Large intestine (tissue), 3 donors: Measurements from ENCODE around the gene ST3GAL2. TPM values are rescaled to one million over a fixed set of nuclear protein-coding genes. Genes with fewer than 3 reads are reported as not detected.
"Not testable (repeated sequence)": the region's sequence is repeated elsewhere in the genome, so short reads cannot be mapped to it uniquely, and the experiment has no call there.

Source experiments
- DNase-seq, 2 donors: peaks; one replicate each; pipeline versions ENCODE4 v3.0.0 to v3.0.0-alpha.2; 2013
- H3K27ac ChIP-seq: one replicate; pipeline ENCODE4 v1.5.1; 2013; ENCODE audit warnings: low read length
- H3K27me3 ChIP-seq: 2 replicates; pipeline ENCODE4 v1.6.1; 2013; ENCODE audit warnings: low read length; ENCODE audit not compliant: control insufficient read depth, insufficient read depth
- H3K36me3 ChIP-seq: 2 replicates; pipeline ENCODE4 v1.6.1; 2013; ENCODE audit warnings: low read length; ENCODE audit not compliant: control insufficient read depth, insufficient read depth
- H3K4me1 ChIP-seq: one replicate; pipeline ENCODE4 v1.6.1; 2013; ENCODE audit warnings: low read length; ENCODE audit not compliant: control insufficient read depth, insufficient read depth
- H3K4me3 ChIP-seq: one replicate; pipeline ENCODE4 v1.5.1; 2013; ENCODE audit warnings: low read length
- H3K9me3 ChIP-seq: one replicate; pipeline ENCODE4 v1.6.1; 2013; ENCODE audit warnings: mild to moderate bottlenecking, low read depth, low read length, moderate library complexity; ENCODE audit not compliant: control insufficient read depth
- WGBS: methylation state at CpG from one replicate; pipeline ENCODE4 v1.1.5; 2013; ENCODE audit warnings: low lambda C conversion rate; ENCODE audit not compliant: insufficient coverage; 5-methylcytosine and 5-hydroxymethylcytosine counted together
- polyA plus RNA-seq: library from polyadenylated mRNA; unstranded; fragments of 120-200 nt; gene quantifications from one replicate; pipeline ENCODE4 v1.2.1, GENCODE V29; 2013

ST3GAL2 gene
- polyA plus RNA-seq, 1 donor = 19.7 TPM

DNA sequence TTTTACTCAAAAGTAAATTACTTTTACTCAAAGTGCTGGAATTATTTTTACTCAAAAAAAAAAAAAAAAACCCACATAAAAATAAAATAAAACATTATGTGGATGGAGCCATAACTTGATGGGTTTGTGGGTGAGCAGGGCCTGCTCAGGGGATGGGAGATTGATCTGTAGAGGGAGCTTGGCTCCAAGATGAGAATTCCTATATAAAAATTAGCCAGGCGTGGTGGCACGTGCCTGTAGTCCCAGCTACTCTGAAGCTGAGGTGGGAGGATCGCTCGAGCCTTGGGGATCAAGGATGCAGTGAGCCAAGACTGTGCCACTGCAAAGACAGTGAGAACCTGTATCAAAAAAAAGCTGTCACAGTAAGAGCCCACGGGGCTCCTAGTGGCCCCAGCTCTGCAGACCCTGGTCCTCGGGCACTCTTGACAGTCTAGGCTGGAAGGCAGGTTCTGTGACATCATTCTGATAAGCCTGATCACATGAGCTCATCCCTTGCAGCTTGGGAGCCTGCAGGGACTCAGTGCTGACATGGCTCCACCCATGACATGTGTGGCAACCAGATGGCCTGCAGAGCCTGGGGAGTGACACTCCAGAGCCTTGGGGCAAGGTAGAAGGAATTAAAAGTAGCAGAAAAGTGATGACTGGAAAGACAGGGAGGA lies 42.5 kb downstream of the ST3GAL2 start:
- H3K36me3 ChIP-seq = peaks cover 81% of the 10 kb centered on the region
- no peak overlapping the region for H3K4me3 ChIP-seq
- peaks cover 19% of the 10 kb centered on the region for H3K4me1 ChIP-seq
- H3K9me3 ChIP-seq = no peaks in the 10 kb centered on the region
- peak overlapping the region; percentile 87 for H3K27ac ChIP-seq
- peak; percentile 88 to 92 for DNase-seq
- no peaks in the 10 kb centered on the region for H3K27me3 ChIP-seq
- WGBS = no CpG with 5 or more reads among the region's 6 CpGs

DNA sequence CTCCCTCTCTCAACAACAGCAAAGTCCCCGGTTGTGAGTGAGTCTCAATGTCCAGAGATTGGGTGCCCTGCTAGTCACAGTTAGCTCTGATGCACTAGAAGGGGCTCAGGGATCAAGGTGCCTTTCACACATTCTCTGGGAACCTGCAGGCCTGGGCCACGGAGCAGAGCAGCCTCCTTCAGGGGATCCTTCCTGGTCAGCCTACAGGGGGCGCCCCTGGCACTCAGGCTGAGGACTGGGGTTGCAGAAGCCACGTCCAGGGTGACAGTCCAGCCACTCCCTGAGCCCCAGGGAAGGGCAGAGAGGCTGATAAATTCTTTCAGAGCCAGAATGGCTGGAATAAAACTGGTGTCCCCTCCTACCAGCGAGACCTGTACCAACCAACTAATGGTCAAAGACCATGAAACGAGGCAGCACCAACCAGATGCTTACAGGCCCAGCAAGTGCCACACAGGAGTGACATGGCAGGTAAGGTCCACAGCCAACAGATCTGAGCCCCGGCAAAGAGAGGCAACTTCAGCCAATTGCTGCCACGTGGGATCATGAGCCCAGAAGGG lies 43.5 kb downstream of the ST3GAL2 start:
- Histone ChIP-seq H3K27ac (peak overlapping the region; percentile 87), H3K36me3 (peaks cover 81% of the 10 kb centered on the region), H3K4me1 (peaks cover 22% of the 10 kb centered on the region), H3K4me3 (no peak overlapping the region), H3K9me3 (no peaks in the 10 kb centered on the region), H3K27me3 (no peaks in the 10 kb centered on the region)
- peak; percentile 76 to 83 for DNase-seq
- 0% methylated on average over 1 of the region's 8 CpGs for WGBS

DNA sequence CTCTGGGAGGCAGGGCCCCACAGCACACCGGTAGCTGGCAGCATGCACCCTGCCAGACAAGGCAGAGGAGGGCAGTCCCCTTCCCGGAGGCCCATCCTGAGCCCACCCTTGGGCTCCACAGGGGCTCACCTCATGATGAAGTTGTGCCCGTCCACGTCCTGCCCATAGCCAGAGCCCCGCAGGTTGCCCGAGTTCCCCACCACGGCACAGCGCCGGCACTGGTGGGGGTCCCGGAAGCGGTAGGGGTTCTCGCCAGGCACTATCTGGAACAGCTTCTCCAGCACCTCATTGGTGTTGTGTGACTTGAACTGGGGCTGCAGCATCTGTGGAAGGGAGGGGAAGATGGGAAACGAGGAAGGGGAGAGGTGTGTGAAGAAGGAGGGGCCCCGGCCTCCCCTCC lies 44.0 kb downstream of the ST3GAL2 start:
- Histone ChIP-seq H3K4me3 (no peak overlapping the region), H3K27me3 (no peaks in the 10 kb centered on the region), H3K9me3 (no peaks in the 10 kb centered on the region), H3K4me1 (peaks cover 23% of the 10 kb centered on the region), H3K27ac (peak overlapping the region; percentile 87), H3K36me3 (peaks cover 80% of the 10 kb centered on the region)
- no CpG with 5 or more reads among the region's 14 CpGs for WGBS
- no peak for DNase-seq

DNA sequence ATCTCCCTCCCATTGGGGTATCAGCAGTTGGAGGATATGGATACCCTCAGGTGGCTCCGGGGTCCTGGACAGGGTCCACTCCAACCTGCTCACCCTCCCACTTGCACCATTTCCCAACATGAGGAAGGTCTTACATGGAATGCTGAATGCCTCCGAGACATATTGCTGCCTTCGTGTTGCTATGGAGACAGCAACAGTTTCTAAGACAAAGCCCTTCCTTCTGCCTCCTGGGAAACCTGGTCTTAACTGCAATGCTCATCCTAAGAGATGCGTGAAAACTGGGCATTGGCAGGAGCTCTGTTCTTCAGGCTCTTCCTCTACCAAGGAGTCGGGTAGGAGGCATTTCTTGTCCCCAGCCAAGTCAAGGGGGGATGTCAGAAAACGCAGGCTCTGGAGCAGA lies 45.2 kb downstream of the ST3GAL2 start:
- Histone ChIP-seq H3K27ac (no peak overlapping the region), H3K27me3 (no peaks in the 10 kb centered on the region), H3K4me1 (peaks cover 23% of the 10 kb centered on the region), H3K36me3 (peaks cover 74% of the 10 kb centered on the region), H3K4me3 (no peak overlapping the region), H3K9me3 (no peaks in the 10 kb centered on the region)
- no CpG with 5 or more reads among the region's 6 CpGs for WGBS
- no peak for DNase-seq

DNA sequence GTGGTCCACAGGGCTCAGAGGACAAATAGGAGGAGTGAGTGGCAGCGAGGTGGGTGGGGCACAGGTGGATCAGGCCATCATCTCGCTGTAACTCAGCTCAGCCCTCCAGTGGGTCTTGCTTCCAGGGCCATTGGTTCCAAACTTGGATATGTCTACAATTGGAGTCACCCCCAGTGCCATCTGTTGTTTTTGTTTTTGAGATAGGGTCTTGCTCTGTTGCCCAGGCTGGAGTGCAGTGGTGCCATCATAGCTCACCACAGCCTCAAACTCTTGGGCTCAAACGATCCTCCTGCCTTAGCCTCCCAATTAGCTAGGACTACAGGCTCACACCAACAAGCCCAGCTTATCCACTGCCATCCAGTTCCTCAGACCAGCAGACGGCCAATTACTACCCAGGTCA lies 46.3 kb downstream of the ST3GAL2 start:
- Histone ChIP-seq H3K9me3 (no peaks in the 10 kb centered on the region), H3K4me1 (peaks cover 23% of the 10 kb centered on the region), H3K27me3 (no peaks in the 10 kb centered on the region), H3K36me3 (peaks cover 74% of the 10 kb centered on the region), H3K4me3 (no peak overlapping the region), H3K27ac (no peak overlapping the region)
- no CpG with 5 or more reads among the region's 4 CpGs for WGBS
- no peak for DNase-seq

DNA sequence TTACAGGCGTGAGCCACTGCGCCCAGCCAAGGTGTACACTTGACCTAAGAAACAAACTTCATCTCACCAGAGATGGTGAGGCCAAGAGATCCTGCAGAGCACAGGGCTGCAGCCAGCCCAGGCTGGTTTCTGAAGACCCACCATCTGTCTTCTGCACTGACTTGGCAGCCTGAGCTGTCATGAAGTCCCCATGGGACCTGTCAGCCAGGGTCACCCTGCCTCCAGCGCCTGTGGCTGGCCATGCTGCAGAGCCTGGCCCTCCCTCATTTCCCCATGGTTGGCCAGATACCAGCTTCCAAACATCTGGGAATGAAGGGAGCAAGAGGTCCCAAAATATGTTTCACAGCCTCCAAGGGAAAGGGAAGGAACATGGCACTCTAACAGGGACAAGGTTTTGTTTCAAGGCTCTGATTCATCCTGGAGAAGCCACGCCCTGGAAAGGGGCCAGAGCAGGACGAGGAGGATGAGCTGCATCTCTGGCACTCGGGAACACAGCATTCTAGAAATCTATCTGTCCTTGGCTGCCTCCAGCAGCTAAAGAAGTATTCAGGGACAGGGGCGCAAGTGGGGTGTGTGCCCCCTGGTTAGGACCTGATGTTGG lies 46.9 kb downstream of the ST3GAL2 start:
- H3K27ac ChIP-seq = no peak overlapping the region

DNA sequence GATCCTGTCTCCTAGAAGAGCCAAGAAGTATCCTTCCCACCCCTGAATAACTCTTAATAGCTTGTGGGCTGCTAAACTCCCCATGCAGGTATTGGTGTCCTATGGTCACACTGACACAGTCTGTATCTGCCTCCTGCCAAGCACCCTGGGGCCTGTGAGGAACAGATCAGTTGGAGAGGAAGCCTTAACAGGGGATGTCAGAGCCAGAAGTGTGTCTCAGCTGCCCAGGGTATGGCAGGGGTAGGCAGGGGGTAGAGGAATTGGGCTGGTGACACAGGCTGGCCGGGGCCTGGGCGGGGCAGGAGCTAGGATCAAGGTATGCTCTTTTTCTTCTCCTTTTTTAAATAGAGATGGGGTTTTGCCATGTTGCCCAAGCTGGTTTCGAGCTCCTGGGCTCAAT lies 47.5 kb downstream of the ST3GAL2 start:
- Histone ChIP-seq H3K27ac (no peak overlapping the region), H3K27me3 (no peaks in the 10 kb centered on the region), H3K36me3 (peaks cover 75% of the 10 kb centered on the region), H3K4me3 (no peak overlapping the region), H3K4me1 (peaks cover 20% of the 10 kb centered on the region), H3K9me3 (no peaks in the 10 kb centered on the region)
- no CpG with 5 or more reads among the region's 3 CpGs for WGBS
- DNase-seq = no peak

More for the DNA sequence above, 46.9 kb downstream of the ST3GAL2 start:
- Histone ChIP-seq H3K27me3 (no peaks in the 10 kb centered on the region), H3K4me3 (no peak overlapping the region), H3K36me3 (peaks cover 77% of the 10 kb centered on the region), H3K9me3 (no peaks in the 10 kb centered on the region), H3K4me1 (peaks cover 23% of the 10 kb centered on the region)
- no peak for DNase-seq
- no CpG with 5 or more reads among the region's 7 CpGs for WGBS

DNA sequence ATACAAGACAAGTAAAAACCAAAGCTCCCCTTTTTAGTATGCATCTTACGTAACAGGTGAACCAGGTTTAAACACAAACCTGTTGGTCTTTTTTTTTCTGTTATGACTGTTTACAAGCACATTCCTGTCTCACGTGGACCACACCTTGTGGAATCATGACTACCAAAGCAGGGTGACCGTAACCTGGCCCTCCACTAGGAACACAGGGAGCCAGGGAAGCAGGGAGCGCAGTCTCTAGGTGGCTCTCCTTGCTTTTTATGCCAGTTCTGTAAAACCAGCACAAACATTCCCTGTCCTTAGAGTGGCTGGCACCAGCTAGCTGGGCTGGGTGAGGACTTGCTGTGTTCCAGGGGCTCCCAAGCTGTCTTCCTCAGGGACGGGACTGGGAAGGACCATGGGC lies 48.1 kb downstream of the ST3GAL2 start:
- Histone ChIP-seq H3K36me3 (peaks cover 80% of the 10 kb centered on the region), H3K4me3 (no peak overlapping the region), H3K4me1 (peaks cover 13% of the 10 kb centered on the region), H3K27ac (peak overlapping the region; percentile 8), H3K27me3 (no peaks in the 10 kb centered on the region), H3K9me3 (no peaks in the 10 kb centered on the region)
- WGBS = no CpG with 5 or more reads among the region's 5 CpGs
- no peak for DNase-seq

DNA sequence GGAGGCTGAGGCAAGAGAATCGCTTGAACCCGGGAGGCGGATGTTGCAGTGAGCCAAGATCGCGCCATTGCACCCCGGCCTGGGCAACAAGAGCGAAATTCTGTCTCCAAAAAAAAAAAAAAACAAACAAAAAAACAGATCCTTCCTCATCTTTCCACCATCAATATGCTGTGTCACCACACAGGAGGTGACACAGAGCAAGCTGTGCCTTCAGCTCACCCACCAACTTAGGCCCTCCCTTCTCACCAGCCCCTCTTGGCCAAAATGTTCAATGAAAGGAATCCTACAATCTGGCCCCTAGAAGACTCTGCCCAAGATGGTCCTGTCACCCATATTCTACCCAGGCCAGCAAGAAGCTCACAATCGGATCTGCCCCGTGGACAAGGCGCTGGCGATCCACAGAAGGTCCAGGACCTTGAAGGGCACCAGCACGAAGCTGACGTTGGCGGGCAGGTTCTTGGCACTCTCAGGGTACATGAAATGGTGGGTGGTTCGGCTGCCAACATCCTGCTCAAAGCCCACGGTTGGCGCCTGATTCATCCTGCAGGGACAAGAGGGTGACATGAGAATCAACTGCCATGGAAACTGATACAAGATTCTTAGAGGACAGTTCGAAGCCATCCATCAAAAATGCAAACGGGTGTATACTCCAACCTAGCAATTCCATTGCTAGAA lies 50.8 kb downstream of the ST3GAL2 start:
- Histone ChIP-seq H3K27me3 (no peaks in the 10 kb centered on the region), H3K9me3 (no peaks in the 10 kb centered on the region), H3K4me1 (peaks cover 4% of the 10 kb centered on the region), H3K27ac (no peak overlapping the region), H3K36me3 (peaks cover 65% of the 10 kb centered on the region), H3K4me3 (no peak overlapping the region)
- WGBS = 100% methylated on average over 4 of the region's 19 CpGs
- DNase-seq = no peak

DNA sequence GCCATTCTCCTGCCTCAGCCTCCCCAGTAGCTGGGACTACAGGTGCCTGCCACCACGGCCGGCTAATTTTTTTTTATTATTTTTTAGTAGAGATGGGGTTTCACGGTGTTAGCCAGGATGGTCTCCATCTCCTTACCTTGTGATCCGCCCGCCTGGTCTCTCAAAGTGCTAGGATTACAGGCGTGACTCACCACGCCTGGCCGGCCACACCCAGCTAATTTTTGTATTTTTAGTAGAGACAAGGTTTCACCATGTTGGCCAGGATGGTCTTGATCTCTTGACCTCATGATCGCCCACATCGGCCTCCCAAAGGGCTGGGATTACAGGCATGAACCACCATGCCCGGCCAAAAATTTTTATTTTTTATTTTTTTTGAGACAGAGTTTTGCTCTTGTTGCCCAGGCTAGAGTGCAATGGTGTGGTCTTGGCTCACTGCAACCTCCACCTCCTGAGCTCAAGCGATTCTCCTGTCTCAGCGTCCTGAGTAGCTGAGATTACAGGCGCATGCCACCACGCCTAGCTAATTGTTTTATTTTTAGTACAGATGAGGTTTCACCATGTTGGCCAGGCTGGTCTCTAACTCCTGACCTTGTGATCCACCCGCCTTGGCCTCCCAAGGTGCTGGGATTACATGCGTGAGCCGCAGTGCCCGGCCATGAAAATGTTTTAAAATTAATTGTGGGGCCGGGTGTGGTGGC lies 52.5 kb downstream of the ST3GAL2 start:
- H3K36me3 ChIP-seq = peaks cover 59% of the 10 kb centered on the region
- H3K9me3 ChIP-seq, H3K27me3 ChIP-seq, H3K4me1 ChIP-seq, H3K27ac ChIP-seq, H3K4me3 ChIP-seq, DNase-seq: not testable (repeated sequence)
- no CpG with 5 or more reads among the region's 20 CpGs for WGBS
